ENCODE measurements around the gene MYD88.
"Not testable (repeated sequence)": the region's sequence is repeated elsewhere in the genome, so short reads cannot be mapped to it uniquely, and the experiment has no call there.

The MYD88 gene

DNA sequence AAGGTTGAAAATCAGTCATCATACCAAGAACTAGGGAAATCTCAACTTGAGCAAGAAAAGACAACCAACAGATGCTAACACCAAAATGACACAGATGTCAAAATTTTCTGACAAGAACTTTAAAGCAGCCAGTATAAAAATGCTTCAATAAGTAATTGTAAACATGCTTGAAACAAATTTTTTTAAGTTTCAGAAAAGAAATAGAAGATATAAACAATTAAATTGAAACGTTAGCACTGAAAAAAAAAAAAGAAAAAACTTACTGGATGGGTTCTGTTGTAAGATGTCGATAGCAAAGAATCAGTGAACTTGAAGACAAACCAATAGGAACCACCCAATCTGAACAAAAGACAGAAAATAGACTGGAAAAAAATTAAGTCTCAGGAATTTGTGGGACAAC lies 8.0 kb downstream of the MYD88 start:
- DNase-seq: no peak

DNA sequence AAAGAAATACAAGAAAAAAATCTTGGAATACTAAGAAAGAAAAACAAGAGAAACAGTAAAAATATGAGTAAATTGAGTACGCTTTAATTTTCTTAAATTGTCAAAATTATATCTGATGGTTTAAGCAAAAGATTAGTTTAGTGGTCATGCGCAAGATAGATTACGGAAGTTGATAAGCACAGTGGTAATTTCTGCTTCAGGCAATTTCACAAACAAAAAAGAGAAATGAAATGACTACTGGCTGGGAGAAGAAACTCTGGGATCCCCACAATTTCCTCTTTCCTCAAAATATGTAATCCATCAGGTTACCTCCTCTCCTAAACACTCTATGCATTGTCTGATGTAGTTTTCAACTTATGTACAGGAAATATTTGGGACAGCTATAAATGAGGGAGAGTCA lies 9.0 kb downstream of the MYD88 start:
- DNase-seq: peak in 1 of 2 donors; percentile 55

DNA sequence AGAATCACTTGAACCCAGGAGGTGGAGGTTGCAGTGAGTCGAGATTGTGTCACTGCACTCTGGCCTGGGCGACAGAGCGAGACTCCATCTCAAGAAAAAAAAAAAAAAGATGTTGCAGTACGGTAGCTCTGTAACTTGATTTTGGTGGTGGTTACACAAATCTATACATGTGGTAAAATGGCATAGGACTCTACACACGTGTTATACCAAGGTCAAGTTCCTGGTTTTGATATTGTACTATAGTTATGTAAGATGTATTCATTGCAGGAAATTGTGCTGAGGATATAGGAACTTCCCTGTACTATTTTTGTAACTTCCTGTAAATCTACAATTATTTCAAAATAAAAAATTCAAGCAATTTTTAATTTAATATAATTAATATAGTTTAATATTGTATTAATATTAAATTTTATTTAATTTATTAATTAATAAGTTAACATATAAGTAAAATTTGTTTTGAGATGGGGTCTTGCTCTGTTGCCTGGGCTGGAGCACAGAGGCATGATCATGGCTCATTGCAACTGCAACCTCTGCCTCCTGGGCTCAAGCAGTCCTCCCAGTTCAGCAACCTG lies 9.9 kb downstream of the MYD88 start:
- DNase-seq: no peak

DNA sequence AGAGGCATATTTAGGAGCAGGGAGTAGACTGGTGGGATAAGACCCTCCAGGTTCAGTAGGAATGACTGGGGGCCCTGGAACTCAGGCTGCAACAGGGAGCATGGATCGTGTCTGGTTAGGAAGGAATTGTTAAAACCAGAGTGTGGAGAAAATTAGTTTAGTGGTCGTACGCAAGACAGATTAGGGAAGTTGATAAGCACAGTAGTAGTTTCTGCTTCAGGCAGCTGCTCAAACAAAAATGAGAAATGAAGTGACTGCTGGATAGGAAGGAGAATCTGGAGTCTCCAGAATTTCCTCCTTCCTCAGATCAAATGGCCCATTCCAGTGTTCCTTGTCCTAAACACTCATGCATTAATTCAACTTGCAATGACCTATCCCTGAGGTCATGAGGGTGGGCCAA lies 11.2 kb downstream of the MYD88 start:
- peak in 1 of 2 donors; percentile 87 for DNase-seq

DNA sequence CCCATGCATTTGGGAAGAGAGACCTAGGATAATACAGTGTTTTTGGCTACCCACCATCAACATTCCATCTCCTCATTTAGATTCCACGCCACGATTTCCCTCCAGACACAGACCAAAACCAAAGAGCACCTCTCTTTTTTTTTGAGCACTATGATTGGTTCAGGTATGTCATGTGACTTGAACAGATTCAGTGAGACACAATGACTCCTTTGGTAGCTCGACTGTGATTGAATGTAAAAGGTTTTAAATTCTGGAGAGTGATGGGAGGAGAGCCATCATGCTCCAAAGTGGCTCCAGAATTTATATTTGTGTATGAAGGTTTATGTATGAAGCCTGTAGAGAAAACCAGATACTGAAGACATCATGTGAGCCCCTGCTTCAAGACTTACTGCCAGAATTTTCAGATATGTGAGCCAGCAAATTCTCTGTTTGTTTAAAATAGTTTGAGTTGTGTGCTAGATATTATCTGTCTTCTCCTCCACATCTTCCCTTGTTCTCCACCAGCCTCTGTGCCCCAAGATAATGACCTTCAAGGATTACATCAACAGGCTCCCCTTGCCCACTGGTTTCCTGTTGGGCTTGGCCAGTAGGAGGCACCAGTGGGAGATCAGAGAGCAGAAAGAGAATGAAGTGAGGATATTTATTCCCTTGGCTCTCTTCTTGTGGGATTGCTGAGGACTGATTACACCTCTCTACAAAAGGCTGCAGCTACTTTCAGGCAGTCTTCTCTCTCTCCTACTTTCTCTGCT lies 12.5 kb downstream of the MYD88 start:
- DNase-seq: no peak

DNA sequence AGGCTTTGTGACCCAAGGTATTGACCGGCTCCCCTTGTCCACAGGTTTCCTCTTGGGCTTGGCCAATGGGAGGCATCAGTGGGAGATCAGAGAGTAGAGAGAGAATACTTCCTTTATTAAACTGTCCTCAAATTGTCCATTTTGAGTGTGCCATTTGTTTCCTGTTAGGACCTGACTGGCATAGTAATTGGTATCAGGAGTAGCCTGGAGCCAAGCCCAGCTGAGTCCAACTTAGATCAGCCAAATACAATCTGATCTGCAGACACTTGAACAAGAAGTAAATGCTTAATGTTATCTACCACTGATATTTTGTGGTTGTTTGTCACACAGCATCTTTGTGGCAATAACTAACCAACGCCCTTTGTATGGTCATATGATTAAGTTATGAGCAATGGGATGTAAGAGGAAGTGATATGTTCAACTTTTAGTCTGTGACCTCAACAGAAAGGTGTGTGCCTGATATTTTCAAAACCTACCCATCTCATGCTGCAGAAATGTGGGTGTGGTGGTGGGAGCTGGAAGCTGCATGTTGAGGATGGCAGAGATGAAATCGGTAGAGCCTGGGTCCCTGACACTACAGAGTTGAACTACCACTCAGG lies 13.3 kb downstream of the MYD88 start:
- no peak for DNase-seq

DNA sequence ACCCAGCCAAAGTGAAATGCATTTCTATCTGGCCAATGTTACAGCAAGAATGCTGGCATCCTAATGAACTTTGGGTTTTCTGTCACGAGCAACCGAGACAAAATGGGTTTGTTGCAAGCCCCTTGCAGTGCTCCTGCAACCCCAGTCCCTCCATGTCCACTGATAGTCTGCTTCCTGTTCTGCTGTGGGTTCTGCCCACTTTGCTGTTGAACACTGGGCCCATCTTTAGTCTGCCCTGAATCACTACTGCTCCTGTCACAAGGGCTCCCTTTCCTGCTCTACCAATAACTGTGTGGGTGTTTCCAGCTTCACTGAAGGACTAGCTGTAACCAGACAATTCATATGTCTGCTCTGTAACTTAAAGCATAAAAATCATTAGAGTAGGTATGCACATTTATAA lies 14.1 kb downstream of the MYD88 start:
- no peak for DNase-seq

DNA sequence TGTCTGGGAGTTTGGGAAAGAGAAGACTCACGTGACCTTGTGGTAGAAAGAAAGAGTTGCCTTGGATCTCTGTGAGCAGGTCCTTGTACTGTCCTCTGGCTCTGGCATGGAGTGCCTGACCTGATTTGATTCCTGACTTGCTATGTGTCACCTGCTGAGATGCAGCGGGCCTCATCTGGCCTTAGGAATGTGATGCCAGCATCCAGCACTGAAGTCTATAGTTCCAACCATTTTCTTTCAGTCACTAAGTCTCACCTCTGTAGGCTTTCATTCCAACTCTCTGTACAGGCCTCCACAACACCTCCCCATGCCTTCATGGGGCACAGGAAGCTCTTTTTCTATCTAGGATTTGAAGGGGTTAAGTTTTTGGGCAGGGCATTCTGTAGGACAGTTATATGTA lies 14.8 kb downstream of the MYD88 start:
- DNase-seq: no peak

DNA sequence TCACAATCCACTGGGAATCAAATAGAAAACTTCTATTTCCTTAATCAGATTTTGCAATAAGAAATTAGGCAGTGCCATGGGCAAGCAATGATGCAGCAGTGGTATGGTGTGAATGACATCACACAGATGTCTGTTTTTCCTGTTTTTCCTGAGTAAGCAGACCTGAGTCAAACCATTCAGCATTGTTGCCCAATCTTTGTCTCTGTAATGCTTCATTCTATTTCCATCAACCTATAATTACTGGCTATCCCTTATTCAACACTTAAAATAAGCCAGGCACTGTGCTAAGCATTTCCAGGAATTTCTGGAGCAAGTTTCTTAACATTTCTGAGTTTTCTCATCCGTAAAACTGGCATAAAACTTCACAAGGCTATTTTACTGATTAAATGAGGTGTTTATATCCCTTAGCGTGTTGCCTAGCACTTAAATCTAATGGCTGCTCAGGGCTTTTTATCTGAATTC lies 15.6 kb downstream of the MYD88 start:
- DNase-seq: peak in 1 of 2 donors; percentile 32

DNA sequence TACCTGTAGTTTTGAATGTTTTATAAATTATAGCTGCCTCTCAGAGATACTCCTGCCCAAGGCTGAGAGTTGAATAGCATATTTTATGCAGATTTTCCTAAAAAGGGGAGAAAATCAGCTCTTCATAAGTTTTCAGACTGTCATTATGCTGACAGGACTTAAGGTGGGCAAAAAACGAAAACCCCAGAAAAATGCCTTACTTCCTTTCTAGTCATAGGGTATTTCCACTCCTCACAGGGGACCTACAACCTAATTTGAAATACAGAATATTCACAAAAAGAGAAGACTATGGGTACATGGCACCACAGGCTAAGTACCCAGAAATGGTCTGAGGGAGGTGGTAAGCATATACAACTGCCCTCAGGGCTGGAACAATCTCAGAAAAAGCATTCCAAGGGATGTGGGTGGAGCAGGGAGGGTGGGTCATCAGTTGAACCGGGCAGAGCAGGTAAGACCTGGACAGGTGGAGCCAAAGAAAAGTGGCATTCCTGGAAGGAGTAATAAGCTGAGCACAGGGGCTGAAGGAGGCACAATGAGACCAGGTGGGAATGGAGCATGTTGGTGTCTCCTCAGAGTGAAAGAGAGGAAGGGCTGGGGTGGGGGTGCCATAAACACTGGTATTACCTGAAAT lies 16.3 kb downstream of the MYD88 start:
- no peak for DNase-seq

DNA sequence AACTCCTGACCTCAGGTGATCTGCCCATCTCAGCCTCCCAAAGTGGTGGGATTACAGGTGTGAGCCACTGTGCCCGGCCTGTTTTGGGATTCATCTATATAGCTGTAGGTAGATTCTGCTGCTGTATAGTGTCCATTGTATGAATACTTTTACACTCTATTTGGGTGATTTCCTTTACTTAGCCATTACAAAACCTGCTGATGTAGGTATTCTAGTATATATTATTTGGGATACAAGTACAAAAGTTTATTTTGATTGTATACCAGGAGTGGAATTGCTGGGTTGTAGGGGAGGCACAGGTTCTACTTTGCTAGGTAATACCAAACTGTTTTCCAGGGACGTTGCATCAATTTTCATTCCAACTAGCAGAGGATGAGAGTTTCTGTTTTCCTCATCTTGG lies 17.4 kb downstream of the MYD88 start:
- DNase-seq: no peak

DNA sequence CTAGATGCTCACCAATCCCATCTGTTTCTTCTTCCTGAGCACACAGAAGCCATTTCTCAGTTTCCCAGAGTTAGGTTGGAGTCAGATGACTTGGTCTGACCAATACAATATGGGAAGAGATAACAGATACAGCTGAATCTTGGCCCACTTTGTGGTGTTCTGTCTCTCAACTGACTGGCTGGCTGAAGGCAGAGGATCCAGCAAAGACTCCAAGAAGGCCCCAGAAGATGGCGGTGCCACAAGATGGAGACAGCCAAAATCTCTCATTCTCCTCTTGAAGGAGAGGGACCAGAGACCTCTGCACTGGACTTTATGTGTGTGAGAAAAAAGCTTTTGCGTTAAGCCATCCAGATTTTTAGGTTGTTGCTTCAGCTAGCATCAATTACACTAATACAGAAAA lies 18.7 kb downstream of the MYD88 start:
- no peak for DNase-seq

DNA sequence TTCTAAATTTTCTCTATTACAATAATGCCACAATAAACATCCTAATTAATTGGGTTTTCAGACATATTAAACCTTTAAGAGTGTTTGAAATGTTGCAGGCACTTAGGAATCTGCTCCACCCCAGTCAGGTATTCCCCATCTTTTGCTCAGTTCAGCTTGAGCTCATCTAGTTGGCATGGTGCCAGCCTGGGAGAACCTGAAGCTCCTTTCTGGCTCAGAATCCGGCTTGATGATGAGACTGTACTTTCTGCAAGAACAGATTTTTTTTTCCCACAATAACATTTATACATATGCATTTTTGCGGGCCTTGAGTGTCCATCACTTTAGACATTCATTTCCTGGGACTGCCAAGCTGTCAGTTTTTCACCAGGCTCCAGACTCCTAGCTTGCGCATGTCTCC lies 19.1 kb downstream of the MYD88 start:
- DNase-seq: no peak

DNA sequence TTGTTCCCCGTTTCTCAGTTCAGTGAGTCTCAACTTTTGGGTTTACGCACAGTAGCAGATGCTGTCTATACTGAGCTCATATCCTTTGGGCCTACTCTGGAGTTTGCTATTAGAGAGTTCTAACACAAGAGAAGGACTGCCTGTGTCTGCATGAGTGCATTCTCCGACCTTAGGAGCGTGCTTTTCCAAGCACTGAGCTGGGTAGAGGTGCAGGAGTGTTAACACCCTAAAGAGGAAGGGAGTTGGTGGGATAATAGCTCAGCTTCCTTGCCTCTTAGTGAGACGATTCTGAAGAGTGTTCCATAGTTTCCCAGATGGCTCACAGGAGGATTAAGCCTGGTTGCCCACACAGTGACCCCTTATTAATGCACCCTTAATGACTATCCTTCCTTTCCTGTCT lies 20.0 kb downstream of the MYD88 start:
- no peak for DNase-seq

DNA sequence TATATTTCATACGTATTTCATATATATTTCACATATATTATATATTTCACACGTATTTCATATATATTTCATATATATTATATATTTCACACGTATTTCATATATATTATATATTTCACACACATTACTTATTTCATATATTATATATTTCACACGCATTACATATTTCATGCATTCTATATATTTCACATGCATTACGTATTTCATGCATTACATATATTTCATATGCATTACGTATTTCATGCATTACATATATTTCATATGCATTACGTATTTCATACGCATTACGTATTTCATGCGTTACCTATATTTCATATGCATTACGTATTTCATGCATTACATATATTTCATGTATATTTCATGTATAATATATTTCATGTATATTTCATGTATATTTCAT lies 22.2 kb downstream of the MYD88 start:
- not testable (repeated sequence) for DNase-seq

DNA sequence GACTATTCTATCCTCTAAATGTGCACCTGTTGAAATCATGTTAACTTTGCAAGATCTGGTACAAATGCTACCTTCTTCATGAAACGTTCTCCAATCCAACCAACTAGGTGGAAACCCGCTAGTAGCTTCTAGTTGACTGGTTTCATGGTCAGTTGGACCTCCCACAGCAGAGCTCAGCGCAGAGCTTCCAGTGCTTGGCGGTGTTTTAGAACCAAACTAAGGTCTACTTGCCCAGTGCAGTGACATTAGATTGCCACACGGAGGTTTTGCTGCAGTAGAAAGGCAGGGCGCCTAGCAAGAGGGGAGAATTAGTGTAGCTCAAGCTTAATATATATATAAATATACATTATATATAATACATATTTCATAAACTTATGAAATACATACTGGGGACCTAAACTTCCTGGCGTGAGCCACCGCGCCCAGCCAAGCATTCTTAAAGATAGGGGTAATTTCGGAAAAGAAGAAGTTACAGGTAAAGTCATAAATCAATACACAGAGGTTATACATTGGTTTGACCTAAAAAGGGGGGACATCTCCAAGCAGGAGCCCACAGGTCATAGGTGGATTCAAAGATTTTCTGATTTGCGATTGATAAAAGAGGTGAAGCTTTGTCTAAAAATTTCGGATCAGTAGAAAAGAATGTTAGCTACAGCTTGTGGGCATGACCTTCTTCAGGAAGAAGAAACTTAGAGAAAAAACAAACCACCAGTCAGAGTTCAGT lies 24.8 kb downstream of the MYD88 start:
- DNase-seq: no peak

DNA sequence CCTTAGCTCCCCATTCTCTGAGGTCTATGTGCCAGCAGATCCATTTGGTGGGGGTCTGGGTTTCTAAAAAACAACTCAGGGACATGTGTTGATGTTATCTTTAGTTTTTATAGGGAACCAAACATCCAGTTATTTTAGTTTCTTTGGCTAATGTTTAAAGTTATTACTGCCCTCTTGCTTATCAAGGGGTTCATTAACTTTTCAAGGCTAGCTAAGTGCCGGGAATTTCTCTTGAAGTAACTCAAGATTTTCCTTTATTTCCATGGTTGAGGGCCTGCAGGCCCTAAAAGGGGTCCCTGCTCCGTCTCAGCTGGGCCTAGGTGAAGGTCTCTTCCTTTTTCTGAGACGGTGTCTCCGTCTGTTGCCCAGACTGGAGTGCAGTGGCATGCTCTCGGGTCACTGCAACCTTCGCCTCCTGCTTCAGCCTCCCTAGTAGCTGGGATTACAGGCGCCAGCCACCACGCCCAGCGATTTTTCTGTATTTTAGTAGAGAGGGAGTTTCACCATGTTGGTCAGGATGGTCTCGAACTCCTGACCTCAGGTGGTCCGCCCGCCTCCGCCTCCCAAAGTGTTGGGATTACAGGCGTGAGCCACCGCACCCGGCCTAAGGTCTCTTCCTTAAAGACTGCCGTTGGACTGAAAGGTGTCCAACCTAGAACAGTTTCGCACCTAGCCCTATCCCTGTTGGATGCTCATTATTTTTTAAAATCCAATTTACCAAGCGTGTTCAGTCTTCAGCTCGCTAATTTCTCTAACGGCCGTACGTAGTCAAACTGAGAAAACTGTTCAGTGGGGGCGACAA lies 25.6 kb downstream of the MYD88 start:
- DNase-seq: no peak

DNA sequence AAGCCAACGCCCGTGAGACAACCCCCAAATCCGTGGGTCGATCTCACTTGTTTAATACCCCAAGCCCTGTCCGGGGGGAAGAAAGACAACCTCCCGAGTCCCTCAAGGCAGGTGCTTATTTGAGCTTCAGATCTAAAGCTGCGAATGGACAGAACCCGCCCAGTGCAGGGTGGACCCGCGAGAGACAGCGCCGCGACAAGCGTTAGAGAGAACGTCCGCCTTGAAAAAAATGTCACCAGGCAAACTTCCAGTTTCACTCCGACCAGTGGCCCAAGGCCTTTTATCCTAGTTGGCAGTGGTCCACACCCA lies 26.1 kb downstream of the MYD88 start:
- DNase-seq: no peak

DNA sequence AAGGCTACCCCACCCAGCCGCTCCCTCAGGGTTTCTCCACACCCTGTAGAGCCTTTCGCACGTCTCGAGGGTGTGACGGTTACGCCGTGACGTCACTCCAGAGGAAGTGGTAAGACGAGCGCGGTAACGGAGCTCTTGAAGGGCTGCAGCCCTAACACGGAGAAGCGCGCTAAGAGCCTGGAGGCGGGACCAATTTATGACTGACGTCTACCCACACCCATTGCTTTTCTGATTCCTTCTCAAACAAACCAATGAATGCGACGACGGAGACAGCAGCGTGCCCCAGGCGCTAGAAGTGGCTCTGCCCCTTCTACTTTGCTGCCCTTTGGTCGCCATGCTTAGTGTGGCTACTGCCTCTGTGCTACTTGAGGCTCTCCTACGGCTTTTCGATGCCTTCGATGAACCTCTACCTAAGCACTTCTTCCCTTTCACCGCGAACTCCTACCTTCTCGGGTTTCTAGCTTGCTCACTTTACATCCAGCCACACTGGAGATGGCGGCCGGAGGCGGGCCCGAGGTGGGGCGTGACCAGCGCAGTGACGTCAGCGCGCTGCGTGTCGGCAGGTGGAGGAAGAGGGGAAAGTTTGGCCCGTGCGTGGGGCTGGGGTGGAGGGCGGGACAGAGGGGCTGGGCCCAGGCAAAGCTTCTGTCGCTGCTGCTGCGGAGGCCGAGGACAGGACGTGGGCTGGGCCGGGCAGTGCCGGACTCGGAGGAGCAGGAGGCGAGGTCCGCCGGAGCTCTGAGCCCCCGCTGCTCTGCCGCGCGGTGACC lies 26.7 kb downstream of the MYD88 start, which contains the start of gene OXSR1:
Gene OXSR1 (plus strand): TSS at position 586 of the 770 bp plus-strand sequence. CDS start 340 bp downstream, outside the sequence.
- DNase-seq: peak; percentile 95 to 99

DNA sequence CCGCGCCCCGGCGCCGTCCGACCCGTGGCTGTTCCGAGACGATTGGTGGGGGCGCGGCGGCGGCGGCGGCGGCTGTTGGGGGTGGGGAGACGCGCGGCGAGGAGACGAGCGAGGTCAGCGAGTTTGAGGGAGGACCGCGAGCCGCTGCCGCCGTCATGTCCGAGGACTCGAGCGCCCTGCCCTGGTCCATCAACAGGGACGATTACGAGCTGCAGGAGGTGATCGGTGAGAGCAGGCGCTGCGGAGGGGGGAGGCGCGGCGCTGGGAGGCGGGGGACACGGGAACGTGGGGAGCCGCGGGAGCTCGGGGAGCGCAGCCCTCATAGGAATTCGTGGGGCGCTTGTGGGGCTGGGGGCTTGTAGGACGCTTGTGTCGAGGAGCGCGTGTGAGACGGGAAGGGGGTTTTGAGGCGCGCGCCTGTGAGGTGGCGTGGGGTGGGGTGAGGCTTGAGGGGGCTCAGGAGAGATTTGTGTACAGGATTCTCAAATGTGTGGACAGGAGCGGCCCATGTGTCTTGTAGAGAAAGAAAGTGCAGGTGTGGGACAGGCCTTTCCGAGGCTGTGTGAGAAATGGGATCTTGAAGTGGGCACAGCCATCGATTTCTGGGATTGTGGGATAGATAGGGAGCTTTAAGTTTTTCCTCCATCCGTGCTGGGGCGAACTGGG lies 27.4 kb downstream of the MYD88 start:
- DNase-seq: no peak

DNA sequence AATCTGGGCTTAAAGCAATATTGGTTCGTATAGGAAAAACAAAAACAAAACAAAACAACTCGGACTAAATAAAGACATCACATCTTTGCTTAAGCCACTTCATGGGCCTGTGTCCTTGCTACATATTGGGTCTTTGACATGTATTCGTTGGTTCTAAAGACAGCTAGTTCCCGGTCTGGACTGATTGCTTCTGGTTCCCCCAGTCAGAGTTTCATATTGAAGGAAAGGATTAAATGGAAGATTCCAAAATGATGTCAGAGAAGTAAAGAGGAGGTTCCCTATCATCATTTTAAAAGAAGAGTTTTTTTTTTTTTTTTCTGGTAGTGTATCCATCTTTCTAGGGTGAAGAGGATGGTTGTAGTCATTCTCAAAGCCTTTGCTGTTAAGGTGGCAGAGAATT lies 29.1 kb downstream of the MYD88 start:
- no peak for DNase-seq

Measured in bone marrow (tissue), 2 donors.